GM12892 (cell line): Measurements from ENCODE around the gene PLP1.

Experiments
- DNase-seq: peaks from one replicate; pipeline ENCODE4 v3.0.0; 2011; ENCODE audit not compliant: insufficient read length
- FAIRE-seq: peaks from 2 replicates; lab custom pipeline; 2011; peaks lifted over from hg19 to GRCh38; lab: Jason Lieb, UNC
- POLR2A ChIP-seq: IDR thresholded peaks from 2 replicates; pipeline ENCODE4 v1.6.1; 2011; ENCODE audit warnings: low read depth, low read length, control low read depth
- POLR2AphosphoS5 ChIP-seq: IDR thresholded peaks from 2 replicates; pipeline ENCODE4 v1.6.1; 2011; ENCODE audit warnings: low read depth, low read length, control low read depth
- TAF1 ChIP-seq: IDR thresholded peaks from 2 replicates; pipeline ENCODE4 v1.6.1; 2011; ENCODE audit warnings: low read depth, mild to moderate bottlenecking, control low read depth, low read length, borderline replicate concordance

PLP1 gene

DNA sequence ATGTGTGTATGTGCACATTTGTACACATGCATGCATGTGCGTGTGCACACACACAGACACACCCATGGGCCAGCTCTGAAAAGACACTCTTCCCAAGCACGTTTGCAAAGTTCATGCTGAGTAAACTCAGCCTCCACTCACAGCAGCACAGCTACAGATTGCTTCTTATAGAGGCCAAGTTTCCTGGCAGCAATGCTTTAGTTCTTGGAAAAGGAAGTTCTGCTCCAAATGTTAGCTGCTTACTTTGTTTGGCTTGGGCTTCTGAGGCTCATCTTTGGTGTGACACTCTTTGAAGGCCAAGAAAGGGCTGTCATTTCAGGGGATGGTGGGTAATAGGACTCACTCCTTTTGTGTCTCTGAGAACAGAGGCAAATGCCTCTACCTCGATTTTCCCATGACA lies 6.6 kb downstream of the PLP1 start:
- DNase-seq: no peak
- no peak for TF ChIP-seq POLR2A
- TF ChIP-seq TAF1: no peak
- TF ChIP-seq POLR2AphosphoS5: no peak

DNA sequence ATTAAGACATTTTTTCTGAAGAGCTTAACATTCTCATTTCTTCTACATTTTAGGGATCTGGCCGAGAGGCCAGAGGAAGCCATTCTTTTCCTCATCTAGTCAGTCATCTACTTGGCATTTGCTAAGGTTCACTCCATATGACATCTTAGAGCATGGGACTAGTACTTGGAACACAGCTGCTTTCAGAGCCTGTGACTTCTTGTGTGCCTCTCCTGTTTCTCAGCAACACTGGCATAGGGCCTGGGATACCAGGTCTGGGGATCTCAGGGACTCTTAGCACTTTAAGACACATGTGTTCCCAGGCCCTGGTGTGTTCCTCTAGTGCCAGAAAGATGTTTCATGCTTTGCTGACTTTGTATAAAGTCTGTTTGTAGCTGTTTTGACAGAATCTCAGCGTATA lies 7.3 kb downstream of the PLP1 start:
- DNase-seq (no peak), FAIRE-seq (no peak)
- TF ChIP-seq POLR2A: no peak
- TF ChIP-seq POLR2AphosphoS5: no peak

More for the DNA sequence above, 6.6 kb downstream of the PLP1 start:
- FAIRE-seq: no peak

DNA sequence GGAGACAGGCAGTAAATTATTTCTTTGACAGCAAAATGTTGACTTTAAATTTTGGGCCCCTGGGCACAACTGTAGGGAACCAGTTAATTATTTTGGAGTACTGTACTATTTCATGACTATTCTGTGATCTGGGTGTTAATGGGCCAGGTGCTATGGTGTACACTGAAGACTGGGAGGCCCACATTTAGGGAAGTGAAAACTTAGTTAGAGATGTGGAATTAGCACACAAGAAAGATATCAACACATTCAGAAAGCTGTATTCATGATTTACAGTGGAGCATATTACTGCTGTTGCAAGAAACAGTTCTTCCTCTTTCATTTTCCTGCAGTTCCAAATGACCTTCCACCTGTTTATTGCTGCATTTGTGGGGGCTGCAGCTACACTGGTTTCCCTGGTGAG lies 12.4 kb downstream of the PLP1 start:
- FAIRE-seq (peak; percentile 5), DNase-seq (no peak)
- no peak for TF ChIP-seq POLR2A
- no peak for TF ChIP-seq TAF1
- no peak for TF ChIP-seq POLR2AphosphoS5

DNA sequence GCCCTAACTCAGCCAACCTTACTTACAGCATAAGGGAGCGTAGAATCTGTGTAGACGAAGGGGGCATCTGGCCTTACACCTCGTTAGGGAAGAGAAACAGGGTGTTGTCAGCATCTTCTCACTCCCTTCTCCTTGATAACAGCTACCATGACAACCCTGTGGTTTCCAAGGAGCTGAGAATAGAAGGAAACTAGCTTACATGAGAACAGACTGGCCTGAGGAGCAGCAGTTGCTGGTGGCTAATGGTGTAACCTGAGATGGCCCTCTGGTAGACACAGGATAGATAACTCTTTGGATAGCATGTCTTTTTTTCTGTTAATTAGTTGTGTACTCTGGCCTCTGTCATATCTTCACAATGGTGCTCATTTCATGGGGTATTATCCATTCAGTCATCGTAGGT lies 14.6 kb downstream of the PLP1 start:
- no peak for FAIRE-seq
- no peak for TF ChIP-seq POLR2A
- no peak for TF ChIP-seq POLR2AphosphoS5
- no peak for TF ChIP-seq TAF1
- DNase-seq: no peak

DNA sequence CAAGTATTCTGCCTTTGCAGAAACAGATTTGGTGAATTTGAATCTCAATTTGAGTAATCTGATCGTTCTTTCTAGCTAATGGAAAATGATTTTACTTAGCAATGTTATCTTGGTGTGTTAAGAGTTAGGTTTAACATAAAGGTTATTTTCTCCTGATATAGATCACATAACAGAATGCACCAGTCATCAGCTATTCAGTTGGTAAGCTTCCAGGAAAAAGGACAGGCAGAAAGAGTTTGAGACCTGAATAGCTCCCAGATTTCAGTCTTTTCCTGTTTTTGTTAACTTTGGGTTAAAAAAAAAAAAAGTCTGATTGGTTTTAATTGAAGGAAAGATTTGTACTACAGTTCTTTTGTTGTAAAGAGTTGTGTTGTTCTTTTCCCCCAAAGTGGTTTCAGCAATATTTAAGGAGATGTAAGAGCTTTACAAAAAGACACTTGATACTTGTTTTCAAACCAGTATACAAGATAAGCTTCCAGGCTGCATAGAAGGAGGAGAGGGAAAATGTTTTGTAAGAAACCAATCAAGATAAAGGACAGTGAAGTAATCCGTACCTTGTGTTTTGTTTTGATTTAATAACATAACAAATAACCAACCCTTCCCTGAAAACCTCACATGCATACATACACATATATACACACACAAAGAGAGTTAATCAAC lies 15.3 kb downstream of the PLP1 start:
- no peak for FAIRE-seq
- no peak for DNase-seq
- TF ChIP-seq POLR2AphosphoS5: no peak
- TF ChIP-seq POLR2A: no peak
- no peak for TF ChIP-seq TAF1

DNA sequence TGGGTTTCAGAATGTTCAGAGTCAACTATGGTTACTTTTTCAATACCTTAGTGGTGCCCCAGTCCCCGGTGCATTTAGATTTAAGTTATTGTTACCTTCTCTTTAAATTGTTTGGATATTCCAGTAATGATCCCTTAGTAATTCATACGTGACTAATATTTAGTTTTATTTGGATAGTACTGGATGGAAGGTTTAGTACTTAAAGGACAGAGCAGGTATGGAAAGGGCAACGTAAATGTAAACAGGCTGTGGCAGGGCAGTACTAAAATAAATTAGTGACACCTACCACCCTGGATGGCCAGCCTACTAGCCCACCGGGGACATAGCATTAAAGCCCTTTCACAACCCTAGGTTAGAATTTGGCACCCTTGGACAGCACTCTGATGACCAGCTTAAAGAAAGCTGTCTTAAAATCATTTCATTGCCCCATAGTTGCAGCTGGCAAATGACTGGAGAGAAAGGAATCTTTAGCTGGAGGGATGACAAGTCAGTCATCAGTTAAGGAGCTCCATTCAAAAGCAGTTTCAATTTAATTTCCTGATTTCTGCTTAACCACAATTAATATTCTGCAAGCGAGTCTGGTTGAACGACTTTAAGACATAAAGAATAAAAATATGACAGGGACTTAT lies 16.4 kb downstream of the PLP1 start:
- no peak for FAIRE-seq
- no peak for TF ChIP-seq TAF1
- no peak for TF ChIP-seq POLR2AphosphoS5
- no peak for TF ChIP-seq POLR2A
- DNase-seq: no peak

DNA sequence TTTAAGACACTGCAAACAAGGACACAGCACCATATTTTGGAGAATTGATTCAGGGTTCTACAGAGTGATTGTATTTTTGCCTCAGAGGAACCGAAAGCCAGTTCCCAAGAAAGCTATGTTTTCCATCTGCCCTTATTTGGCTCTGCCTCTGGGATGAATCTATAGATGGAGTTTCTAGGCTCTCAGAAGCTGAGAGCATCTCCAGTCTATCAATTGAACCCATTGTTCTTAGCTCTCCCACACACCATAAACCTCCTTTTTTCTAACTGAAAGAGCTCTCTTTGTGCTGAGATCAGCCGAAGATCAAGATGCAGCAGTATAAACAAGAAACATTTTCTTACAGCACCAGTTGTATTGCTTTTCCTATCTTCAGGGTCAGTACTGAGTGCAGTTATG lies 16.9 kb downstream of the PLP1 start:
- no peak for TF ChIP-seq POLR2AphosphoS5
- no peak for TF ChIP-seq TAF1
- TF ChIP-seq POLR2A: no peak
- DNase-seq (no peak), FAIRE-seq (no peak)

DNA sequence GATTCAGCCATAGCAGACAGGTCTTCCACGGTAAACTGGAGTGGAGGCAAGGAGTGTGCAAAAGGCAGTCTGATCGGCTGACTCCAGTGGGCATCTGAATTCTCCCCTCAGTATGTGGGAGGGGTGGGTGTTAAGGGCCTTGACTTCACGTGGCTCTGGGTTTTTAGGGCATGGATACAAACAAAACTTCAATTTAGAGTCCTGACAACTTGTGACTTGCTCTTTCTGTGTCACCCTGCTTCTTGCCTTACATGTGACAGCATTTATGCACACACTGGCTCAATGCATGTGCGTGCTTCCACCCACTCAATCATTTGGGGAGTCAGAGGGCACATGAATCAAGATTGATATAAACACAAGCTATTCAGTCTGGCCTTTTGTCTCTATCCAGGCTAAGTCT lies 17.5 kb downstream of the PLP1 start:
- no peak for TF ChIP-seq POLR2A
- TF ChIP-seq TAF1: no peak
- no peak for TF ChIP-seq POLR2AphosphoS5
- no peak for FAIRE-seq
- DNase-seq: no peak

DNA sequence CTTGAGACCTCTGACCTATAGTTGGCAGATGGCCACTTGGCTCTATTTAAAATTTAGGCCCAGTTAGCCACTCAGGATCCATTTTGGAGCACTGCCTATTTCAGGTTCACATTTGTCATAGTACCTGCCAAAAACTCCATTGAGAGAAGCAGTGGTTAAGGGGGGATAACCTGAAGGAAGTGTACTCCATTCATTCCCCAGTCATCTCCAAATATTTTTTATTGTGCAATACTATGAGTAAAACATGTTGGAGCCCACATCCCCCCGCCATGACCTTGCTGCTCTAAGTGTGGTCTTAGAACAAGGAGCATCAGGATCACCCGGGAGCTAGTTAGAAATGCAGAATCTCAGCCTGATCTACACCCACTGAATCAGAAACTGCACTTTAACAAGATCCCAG lies 21.1 kb downstream of the PLP1 start:
- TF ChIP-seq POLR2A (no peak), TAF1 (no peak), POLR2AphosphoS5 (no peak)
- DNase-seq (no peak), FAIRE-seq (no peak)

DNA sequence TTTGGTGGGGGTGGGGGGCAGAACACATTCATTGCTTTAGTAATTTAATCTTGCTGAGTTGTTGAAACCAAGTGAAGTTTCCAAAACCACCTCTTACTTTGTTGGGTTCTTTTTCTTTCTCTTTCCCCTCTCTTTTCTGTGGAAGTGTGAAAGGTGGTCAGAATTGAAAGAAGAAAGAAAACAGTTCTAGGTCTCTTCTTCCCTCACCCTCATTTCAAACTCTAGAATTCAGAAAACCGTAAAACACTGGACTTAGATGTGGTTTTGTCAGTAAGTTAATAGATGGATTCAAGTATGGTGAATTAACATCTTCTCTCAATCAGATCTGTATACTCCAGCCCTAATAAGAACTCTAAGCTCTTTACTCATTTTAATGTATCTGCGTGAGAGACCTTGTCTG lies 23.7 kb downstream of the PLP1 start:
- no peak for FAIRE-seq
- no peak for DNase-seq
- TF ChIP-seq POLR2A: no peak
- TF ChIP-seq POLR2AphosphoS5: no peak

DNA sequence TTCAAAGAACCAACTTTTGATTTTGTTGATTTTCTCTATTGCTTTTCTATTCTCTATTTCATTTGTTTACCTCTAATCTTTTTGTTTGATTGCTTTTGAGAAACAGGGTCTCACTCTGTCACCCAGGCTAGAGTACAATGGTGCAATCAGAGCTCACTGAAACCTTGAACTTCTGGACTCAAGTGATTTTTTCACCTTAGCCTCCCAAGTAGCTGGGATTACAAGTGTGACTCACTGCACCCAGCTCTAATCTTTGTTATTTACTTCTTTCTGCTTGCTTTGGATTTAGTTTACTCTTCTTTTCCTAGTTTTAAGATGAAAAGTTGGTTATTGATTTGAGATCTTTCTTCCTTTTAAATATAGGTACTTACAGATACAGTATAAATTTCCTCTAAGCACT lies 29.2 kb downstream of the PLP1 start:
- no peak for FAIRE-seq
- TF ChIP-seq POLR2AphosphoS5 (no peak), TAF1 (no peak), POLR2A (no peak)
- no peak for DNase-seq

DNA sequence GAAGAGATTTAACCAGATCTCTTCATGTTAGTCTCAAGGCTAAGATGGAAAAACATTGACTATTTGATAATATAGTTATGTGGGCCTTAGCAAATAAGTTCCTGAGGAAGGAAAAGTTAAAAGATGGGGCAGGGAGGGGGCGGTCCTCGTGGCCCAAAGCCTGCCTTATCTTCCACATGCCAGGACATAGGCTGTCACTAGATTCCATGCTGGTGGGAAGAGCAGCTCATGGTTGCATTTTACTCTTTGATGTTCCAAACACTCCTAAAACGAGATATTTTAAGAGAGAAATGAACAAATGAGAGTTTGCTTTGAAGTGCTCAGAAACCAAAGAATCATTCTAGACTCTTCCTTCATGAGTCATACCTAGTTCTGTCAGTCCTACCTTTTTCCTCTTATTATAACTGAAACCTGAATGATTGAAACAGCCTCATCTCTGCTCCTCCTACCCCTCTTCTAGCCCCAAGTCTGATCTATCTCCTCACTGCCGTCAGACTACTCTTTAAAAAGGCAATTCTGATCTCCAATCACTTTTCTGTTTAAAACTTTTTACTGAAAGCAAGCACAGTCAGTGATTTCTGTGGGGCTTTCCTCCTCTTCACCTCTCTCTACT lies 30.3 kb downstream of the PLP1 start:
- no peak for FAIRE-seq
- TF ChIP-seq POLR2A: no peak
- no peak for TF ChIP-seq POLR2AphosphoS5
- no peak for TF ChIP-seq TAF1

More for the DNA sequence above, 30.3 kb downstream of the PLP1 start:
- DNase-seq: no peak
